Renal pelvis (tissue), 4 donors: ENCODE data around the gene RRP1. TPM values are rescaled to one million over a fixed set of nuclear protein-coding genes. Genes with fewer than 3 reads are reported as not detected.

ENCODE experiments used
- DNase-seq: peaks from one replicate; pipeline ENCODE4 v3.0.0-alpha.2; 2013
- polyA plus RNA-seq, 3 donors: library from polyadenylated mRNA; unstranded; fragments of 120-200 nt; gene quantifications; one replicate each; pipeline ENCODE4 v1.2.1, GENCODE V29; 2013; ENCODE audit not compliant: insufficient read length in 3 of 3

Gene RRP1
- polyA plus RNA-seq, 3 donors, result 31.3 to 35.8 (median 31.7) TPM

DNA sequence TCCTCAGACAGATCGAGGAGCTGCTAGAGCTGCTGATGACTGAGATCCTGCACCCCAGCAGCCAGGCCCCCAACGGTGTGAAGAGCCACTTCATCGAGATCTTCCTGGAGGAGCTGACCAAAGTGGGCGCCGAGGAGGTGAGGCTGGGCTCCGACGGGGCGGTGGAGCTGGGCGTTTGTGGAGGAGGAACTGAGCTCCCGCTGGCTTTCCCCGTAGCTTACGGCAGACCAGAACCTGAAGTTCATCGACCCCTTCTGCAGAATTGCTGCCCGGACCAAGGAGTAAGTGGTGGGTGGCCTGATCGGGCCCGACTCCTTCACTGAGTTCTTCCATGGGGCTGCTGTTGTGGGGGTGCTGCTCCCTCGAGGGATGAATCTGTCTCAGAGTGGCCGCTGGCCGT, 8.0 kb downstream of the RRP1 start:
- DNase-seq, result no peak

DNA sequence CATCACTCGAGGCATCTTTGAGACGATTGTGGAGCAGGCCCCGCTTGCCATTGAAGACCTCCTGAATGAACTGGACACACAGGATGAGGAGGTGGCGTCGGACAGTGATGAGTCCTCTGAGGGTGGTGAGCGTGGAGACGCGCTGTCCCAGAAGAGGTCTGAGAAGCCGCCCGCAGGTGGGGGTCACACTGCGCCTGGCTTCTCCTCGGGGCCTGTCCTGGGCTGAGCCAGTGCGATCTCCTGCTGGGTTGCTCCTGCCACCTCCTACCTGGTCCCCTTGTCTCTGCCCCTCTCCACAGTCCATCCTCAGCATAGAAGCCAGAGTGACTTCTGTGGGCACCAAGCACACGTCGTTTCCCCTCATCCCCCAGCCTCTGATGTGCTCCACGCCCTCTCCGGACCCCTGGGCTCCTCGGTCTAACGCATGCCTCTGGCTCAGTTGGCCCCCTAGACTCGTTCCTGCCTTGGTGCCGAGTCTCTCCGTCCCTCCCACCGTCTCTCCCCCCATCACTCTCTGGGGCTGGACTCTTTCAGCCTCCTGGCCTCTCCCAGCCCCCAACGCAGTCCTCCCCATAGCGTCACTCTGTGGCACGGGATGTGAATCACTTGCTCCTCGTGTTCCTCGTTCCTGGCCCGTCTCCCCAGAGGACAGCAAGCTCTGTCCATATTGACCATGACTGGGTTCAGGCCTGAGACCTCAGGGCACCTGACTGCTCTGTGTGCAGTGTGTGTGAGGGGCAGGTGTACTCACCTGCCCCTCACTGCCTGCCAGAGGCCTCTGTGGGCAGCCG, 8.7 kb downstream of the RRP1 start:
- no peak for DNase-seq

- no peak for DNase-seq
Observed at GRCh38 chr21:43799301-43799840, 10.0 kb downstream of the RRP1 start.

GRCh38 chr21:43800124-43800523, 10.7 kb downstream of the RRP1 start:
- no peak for DNase-seq

DNA sequence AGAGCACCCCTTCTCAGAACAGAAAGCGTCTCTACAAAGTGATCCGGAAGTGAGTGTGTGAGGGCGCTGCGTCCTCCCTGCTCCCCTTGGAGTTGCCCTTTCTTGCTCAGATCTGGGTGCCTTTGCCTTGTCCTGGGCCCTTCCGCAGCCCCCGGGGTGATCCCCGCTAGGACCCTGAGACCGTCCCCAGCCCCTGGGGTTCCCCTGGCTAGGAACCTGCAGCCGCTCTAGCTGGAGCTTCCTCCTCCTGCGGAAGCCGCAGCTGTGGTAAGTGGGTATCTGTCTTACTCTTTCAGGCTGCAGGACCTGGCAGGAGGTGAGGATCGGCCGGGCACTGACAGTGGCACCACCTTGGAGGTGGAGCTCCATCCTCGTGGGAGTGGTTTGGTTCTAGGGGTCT, 11.2 kb downstream of the RRP1 start:
- DNase-seq, result no peak

DNA sequence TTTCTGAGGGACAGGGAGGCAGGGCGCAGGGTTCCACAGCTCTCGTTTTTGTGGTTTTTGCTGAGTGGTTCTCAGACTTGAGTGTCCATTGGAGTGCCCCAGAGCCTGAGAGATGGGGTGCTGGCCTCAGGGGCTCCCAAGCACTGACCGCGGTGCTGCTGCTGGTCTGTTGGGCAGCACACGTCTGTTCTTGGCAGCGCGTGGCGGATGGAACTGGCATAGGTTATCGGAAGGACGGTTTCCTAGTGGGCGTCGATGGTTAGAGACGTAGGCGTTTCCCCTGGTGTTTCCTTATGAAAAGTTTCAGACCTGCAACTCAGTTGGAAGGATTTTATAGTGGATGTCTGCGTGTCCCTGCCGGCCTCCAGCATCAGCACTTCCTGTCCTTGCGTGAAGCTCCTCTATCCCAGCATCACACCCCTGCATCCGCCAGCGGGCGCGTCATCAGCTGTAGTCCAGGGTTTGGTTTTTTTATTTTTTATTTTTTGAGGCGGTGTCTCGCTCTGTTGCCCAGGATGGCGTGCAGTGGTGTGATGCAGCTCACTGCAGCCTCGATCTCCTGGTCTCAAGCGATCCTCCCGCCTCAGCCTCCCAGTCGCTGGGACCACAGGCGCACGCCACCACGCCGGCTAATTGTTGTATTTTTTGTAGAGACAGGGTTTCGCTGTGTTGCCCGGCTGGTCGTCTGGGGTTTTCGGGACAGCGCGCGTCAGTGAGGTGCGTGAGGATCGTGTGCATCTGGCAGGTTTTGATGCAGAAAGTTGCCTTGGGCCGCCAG, 11.8 kb downstream of the RRP1 start:
- no peak for DNase-seq

GRCh38 chr21:43802713-43803313, 13.4 kb downstream of the RRP1 start:
- DNase-seq, result no peak

- no peak for DNase-seq
Observed at GRCh38 chr21:43803558-43804300, 14.4 kb downstream of the RRP1 start.

DNA sequence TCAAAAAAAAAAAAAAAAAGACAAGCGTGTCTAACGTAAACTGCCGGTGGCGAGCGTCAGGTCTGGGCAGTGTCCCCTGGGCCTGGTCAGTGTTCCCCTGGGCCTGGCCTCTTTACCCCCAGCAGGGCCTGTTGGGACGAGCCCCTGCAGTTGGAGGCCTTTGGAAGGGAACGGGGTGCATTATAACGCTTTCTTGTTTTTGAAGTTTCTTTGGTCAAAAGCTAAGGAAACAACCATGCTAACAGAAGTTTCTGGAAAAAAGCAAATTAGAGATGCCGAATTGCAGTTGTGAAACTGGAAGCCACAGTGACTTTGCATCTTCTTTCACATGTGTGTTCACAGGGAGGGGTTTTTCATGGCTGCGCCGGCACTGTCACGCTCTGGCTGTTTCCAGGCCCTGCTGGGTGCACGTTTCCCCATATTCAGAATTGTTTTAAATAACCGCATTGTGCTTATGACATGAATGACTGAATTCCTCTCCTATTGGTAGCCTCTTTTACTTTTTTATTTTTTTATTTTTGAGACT, 16.0 kb downstream of the RRP1 start:
- no peak for DNase-seq

GRCh38 chr21:43806017-43806710, 16.8 kb downstream of the RRP1 start:
- DNase-seq, result no peak

DNA sequence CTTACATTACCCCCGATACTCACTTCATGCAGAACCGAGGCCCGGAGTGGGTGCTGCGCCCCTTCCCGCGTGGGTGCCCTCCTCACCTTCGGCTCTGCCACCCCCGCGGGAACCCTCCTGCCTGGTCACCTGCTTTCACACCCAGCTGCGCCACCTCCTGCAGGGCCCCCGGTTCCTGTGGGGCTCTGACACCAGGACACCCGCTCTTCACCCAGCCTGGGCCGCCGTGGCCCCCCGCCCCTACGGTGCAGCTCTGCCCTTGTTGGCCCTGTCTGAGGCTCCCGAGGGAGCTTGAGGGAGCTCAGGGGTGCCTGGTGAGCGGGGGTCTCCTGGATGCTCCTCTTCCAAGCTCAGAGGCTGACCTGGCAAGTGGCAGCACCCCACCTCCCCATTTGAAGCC, 19.0 kb downstream of the RRP1 start:
- no peak for DNase-seq

DNA sequence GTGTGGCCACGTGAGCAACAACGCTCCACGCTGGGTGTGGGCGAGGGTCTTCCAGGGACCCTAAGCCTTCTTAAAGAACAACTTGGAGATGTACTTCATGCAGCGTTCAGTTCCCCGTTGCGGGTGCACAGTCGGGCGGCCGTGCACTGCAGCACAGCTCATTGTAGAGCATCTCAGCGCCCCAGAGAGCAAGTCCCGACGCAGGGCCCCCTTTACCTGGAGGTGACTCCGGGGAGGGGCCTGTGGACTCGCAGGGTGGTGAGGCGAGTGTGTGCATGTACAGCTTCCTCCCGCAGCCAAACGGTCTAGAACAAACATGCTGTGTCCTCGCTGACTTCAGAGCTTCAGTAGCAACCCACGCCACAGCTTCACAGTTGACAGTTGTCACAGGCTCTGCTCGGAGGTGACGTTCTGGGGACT, 19.5 kb downstream of the RRP1 start:
- no peak for DNase-seq

- DNase-seq, result no peak
Observed at GRCh38 chr21:43809346-43809799, 20.0 kb downstream of the RRP1 start.

DNA sequence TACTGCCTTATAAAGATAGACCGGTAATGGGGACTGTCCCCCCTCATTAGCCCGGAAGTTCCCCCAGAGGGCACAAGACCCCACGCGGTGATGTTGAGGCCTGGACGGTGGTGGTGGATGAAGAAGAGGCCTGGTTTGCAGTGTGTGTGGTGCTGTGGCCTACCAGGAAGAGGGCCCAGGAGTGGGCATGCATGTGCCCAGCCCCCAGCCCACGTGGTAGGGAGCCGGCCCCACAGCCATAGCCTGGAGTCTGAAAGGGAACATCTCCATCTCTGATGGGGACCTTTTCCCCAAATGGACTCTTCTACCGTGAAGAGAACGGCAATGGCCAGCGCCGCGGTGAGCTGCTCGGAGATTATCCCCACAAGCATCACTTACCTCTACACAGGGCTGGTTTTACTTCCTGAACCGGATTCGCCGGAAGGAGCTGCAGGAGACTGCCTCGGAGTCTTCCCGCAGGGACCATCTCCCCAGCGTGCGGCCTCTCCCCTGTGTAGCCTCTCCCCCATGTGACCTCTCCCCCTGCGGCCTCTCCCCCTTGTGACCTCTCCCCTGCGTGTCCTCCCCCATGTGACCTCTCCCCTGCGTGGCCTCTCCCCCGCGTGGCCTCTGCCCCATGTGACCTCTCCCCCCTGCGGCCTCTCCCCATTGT, 20.6 kb downstream of the RRP1 start:
- no peak for DNase-seq

GRCh38 chr21:43810505-43811261, 21.3 kb downstream of the RRP1 start:
- peak; percentile 56 for DNase-seq

DNA sequence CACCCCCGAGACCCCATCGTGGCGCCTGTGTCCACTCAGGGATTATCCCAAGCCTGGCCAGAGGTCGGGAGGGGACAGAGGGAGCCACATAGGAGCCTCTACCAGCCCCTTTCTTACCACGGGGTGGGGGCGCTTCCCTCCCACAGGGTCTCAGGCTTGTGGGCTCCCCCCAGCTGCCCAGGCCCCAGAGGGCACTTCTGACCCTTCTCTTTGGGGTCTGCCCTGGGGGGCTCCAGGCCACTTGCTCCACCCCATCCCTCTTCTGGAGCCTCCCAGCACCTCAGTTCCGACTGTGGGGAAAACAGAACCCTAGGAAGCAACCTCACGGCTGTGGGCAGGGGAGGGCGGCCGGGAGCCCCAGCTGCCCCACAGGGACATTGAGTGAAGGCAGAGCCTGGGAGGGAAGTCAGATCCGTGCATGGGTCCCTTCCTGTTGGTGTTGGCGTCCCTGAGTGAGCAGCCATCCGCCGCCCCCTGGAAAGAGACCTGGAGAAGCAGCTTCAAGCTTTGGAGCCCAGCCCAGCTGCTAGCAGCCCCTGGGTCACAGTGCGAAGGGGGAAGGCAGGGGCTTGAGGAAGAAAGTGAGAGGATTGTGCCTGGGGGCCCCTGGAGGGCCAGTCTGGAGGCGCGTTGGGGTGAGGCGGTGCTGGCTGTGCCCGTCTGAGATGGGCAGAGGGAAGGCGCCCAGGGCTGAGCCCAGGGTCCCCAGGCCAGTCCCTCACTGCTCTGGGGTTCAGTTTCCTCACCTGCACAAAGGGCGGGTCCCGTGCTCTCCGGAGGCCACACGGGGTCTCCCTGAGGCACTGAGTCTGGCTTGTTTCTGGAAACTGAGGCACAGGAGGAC, 22.1 kb downstream of the RRP1 start:
- no peak for DNase-seq

DNA sequence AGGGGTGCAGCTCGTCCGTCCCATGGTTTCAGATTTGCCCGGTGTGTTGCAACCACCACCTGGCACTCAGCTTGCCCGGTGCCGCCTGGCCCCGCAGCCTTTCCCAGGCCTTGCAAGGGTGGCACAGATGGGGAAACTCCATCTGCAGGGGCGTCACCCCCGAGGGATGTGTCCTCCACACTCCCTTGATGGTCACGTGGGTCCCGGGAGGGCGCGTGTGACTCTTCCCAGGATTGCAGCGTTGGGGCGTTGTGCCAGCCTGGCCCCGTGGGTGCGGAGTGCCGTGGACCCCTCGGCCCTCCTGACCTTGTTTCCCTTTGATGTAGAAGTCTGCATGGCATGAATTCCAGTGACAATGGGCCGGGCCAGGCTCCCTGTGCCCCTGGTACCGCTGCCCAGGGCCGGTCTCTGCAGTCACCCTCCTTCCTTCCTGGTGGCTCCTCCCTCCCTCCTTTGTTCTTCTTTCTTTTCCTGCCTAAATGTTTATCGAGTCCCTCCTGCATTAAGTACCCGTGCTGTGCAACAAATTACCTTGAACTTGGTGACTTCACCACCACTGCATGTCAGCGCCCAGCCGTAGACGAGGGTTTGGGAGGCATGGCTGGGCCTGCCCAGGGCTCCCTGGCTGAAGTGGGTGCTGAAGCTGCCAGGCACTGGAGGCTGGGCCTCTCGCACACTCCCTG, 22.9 kb downstream of the RRP1 start:
- DNase-seq, result no peak
